Activated CD4-positive, alpha-beta T cell treated with anti-CD3 and anti-CD28 coated beads for 36 hours (primary cell): ENCODE measurements around the gene CYP1A1. TPM values are rescaled to one million over a fixed set of nuclear protein-coding genes. Genes with fewer than 3 reads are reported as not detected.

Experiments
- ATAC-seq: fragments of 200-7000 bp; cut with Tn5 transposase; one replicate; pipeline ENCODE4 v1.10.0; 2021; ENCODE audit warnings: mild to moderate bottlenecking, moderate library complexity
- CTCF ChIA-PET: fragments of 350-600 bp; sonication (Branson Sonifier 250); formaldehyde crosslinking; loops from one replicate; lab custom pipeline; 2021; ENCODE audit warnings: antibody characterized with exemption; lab: Charles Lee
- POLR2A ChIA-PET: fragments of 350-600 bp; sonication (Branson Sonifier 250); formaldehyde crosslinking; loops from one replicate; lab custom pipeline; 2021; ENCODE audit warnings: antibody characterized with exemption, inconsistent platforms; lab: Charles Lee
- DNase-seq: peaks from one replicate; pipeline ENCODE4 v3.0.0-alpha.2; 2020
- H3K27ac Mint-ChIP-seq: one replicate; pipeline ENCODE4 v1.8.0; 2021; ENCODE audit warnings: mixed read lengths
- H3K27me3 Mint-ChIP-seq: one replicate; pipeline ENCODE4 v1.8.0; 2021; ENCODE audit warnings: mixed read lengths
- H3K36me3 Mint-ChIP-seq: one replicate; pipeline ENCODE4 v1.8.0; 2021; ENCODE audit warnings: low read depth, mixed read lengths
- H3K4me1 Mint-ChIP-seq: one replicate; pipeline ENCODE4 v1.8.0; 2021; ENCODE audit warnings: mixed read lengths
- H3K4me3 Mint-ChIP-seq: one replicate; pipeline ENCODE4 v1.8.0; 2021; ENCODE audit warnings: mild to moderate bottlenecking, moderate library complexity, mixed read lengths
- H3K9me3 Mint-ChIP-seq: one replicate; pipeline ENCODE4 v1.8.0; 2021; ENCODE audit warnings: low read depth, mixed read lengths
- intact Hi-C, 2 experiments: fragments of 100-400 bp; cut with DNase I in 1 of 2; cut with micrococcal nuclease in 1 of 2; formaldehyde crosslinking; loops; one replicate each; pipeline versions ENCODE4 v1.14.2 to v1.15.1; 2022 to 2024; cut with DNase I, micrococcal nuclease
- total RNA-seq, 2 experiments: library from RNA; stranded (reverse); gene quantifications; one replicate each; pipeline ENCODE4 v1.2.3, GENCODE V29; 2021

Gene CYP1A1, protein sequence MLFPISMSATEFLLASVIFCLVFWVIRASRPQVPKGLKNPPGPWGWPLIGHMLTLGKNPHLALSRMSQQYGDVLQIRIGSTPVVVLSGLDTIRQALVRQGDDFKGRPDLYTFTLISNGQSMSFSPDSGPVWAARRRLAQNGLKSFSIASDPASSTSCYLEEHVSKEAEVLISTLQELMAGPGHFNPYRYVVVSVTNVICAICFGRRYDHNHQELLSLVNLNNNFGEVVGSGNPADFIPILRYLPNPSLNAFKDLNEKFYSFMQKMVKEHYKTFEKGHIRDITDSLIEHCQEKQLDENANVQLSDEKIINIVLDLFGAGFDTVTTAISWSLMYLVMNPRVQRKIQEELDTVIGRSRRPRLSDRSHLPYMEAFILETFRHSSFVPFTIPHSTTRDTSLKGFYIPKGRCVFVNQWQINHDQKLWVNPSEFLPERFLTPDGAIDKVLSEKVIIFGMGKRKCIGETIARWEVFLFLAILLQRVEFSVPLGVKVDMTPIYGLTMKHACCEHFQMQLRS
- total RNA-seq: 1 to 10 TPM; 2.0 to 2.2 TPM

- DNase-seq: peak; percentile 62
- CTCF ChIA-PET: interaction anchor here (0.6 to 2.6 kb wide), 8 partner anchors 22 to 730 kb away, joined by 3 to 12 read pairs (median 4); no protein-coding TSS in a partner anchor
- Mint-ChIP-seq H3K4me1 (peaks cover 13% of the 10 kb centered on the region), H3K27ac (no peak within 1 kb of the TSS), H3K4me3 (peak within 1 kb of the TSS; percentile 59), H3K9me3 (no peaks in the 10 kb centered on the region), H3K36me3 (no peaks in the 10 kb centered on the region), H3K27me3 (peaks cover 9% of the 10 kb centered on the region)
- intact Hi-C loops: no loop called here
- peak; percentile 49 for ATAC-seq
- POLR2A ChIA-PET: interaction anchor here (0.6 kb wide), 1 partner anchor 143 kb away, joined by 3 read pairs; no protein-coding TSS in a partner anchor
These were observed at the start of gene CYP1A1 for GRCh38 chr15:74725225-74725774. CYP1A1 (minus strand) TSS chr15:74725528; CDS start chr15:74723097, 2,431 bp downstream.

- ChIA-PET POLR2A (interaction anchor here (0.5 to 0.7 kb wide), 2 partner anchors 10 to 169 kb away, joined by 3 read pairs; no protein-coding TSS in a partner anchor), CTCF (interaction anchor here (0.7 to 20.2 kb wide), 7 partner anchors 14 to 176 kb away, joined by 3 to 743 read pairs (median 7); partner anchors contain the start of gene CSK)
- peak overlapping the region; percentile 42 for H3K27ac Mint-ChIP-seq
- H3K27me3 Mint-ChIP-seq: no peaks in the 10 kb centered on the region
- ATAC-seq: no peak
- no peaks in the 10 kb centered on the region for H3K36me3 Mint-ChIP-seq
- H3K4me1 Mint-ChIP-seq: peaks cover 58% of the 10 kb centered on the region
- H3K4me3 Mint-ChIP-seq: no peak overlapping the region
- DNase-seq: no peak
- no peaks in the 10 kb centered on the region for H3K9me3 Mint-ChIP-seq
- intact Hi-C loops: no loop called here
These were observed 48.5 kb upstream of the CYP1A1 start for GRCh38 chr15:74773731-74774252.

- POLR2A ChIA-PET: interaction anchor here (0.5 to 0.7 kb wide), 2 partner anchors 11 to 169 kb away, joined by 3 read pairs; no protein-coding TSS in a partner anchor
- no peak overlapping the region for H3K4me3 Mint-ChIP-seq
- ATAC-seq (no peak), DNase-seq (no peak)
- H3K27me3 Mint-ChIP-seq: no peaks in the 10 kb centered on the region
- peaks cover 57% of the 10 kb centered on the region for H3K4me1 Mint-ChIP-seq
- H3K36me3 Mint-ChIP-seq: no peaks in the 10 kb centered on the region
- intact Hi-C loops: no loop called here
- H3K27ac Mint-ChIP-seq: peak overlapping the region; percentile 38
- no peaks in the 10 kb centered on the region for H3K9me3 Mint-ChIP-seq
- CTCF ChIA-PET: interaction anchor here (1.9 to 20.2 kb wide), 5 partner anchors 14 to 177 kb away, joined by 7 to 743 read pairs (median 93); partner anchors contain the start of gene CSK
These were observed 48.0 kb upstream of the CYP1A1 start for GRCh38 chr15:74773329-74773728.

- Mint-ChIP-seq H3K9me3 (no peaks in the 10 kb centered on the region), H3K4me3 (no peak overlapping the region), H3K36me3 (no peaks in the 10 kb centered on the region), H3K27me3 (peaks cover 2% of the 10 kb centered on the region), H3K27ac (no peak overlapping the region), H3K4me1 (peaks cover 27% of the 10 kb centered on the region)
- ChIA-PET POLR2A (interaction anchor here (0.6 to 1.1 kb wide), 5 partner anchors 12 to 142 kb away, joined by 3 to 8 read pairs (median 4); no protein-coding TSS in a partner anchor), CTCF (interaction anchor here (0.5 to 20.2 kb wide), 35 partner anchors 8 to 399 kb away, joined by 3 to 743 read pairs (median 5); partner anchors contain the start of genes CSK, CYP1A1, FAM219B and ULK3)
- no peak for DNase-seq
- intact Hi-C loops: loop anchor here in 1 of 2 experiments (2.0 kb wide), 1 partner anchor 72 kb away; the partner anchor contains the start of gene ULK3
- ATAC-seq: no peak
These were observed 45.0 kb upstream of the CYP1A1 start for GRCh38 chr15:74770211-74770903.

- no peak overlapping the region for H3K27ac Mint-ChIP-seq
These were observed 44.2 kb upstream of the CYP1A1 start for GRCh38 chr15:74769463-74770025.

GRCh38 chr15:74768771-74769342 lies 43.5 kb upstream of the CYP1A1 start:
- Mint-ChIP-seq H3K27me3 (peaks cover 2% of the 10 kb centered on the region), H3K27ac (no peak overlapping the region), H3K36me3 (no peaks in the 10 kb centered on the region), H3K4me3 (no peak overlapping the region), H3K9me3 (no peaks in the 10 kb centered on the region), H3K4me1 (peaks cover 20% of the 10 kb centered on the region)
- intact Hi-C loops: loop anchor here (1.0 to 5.0 kb wide), 3 partner anchors 134 to 397 kb away; no protein-coding TSS in a partner anchor
- POLR2A ChIA-PET: interaction anchor here (0.6 to 1.1 kb wide), 3 partner anchors 20 to 135 kb away, joined by 3 to 4 read pairs (median 3); no protein-coding TSS in a partner anchor
- CTCF ChIA-PET: interaction anchor here (0.5 to 20.2 kb wide), 45 partner anchors 10 to 906 kb away, joined by 3 to 743 read pairs (median 4); partner anchors contain the start of genes CSK, CYP1A1, FAM219B and ULK3
- peak; percentile 83 for DNase-seq
- ATAC-seq: peak; percentile 45

More at GRCh38 chr15:74769463-74770025, 44.2 kb upstream of the CYP1A1 start:
- ATAC-seq: no peak
- H3K9me3 Mint-ChIP-seq: no peaks in the 10 kb centered on the region
- H3K27me3 Mint-ChIP-seq: peaks cover 2% of the 10 kb centered on the region
- no peaks in the 10 kb centered on the region for H3K36me3 Mint-ChIP-seq
- CTCF ChIA-PET: interaction anchor here (0.5 to 20.2 kb wide), 36 partner anchors 10 to 400 kb away, joined by 3 to 743 read pairs (median 5); partner anchors contain the start of genes CSK, CYP1A1, FAM219B and ULK3
- DNase-seq: no peak
- intact Hi-C loops: loop anchor here (1.0 to 5.0 kb wide), 4 partner anchors 73 to 397 kb away; partner anchors contain the start of gene ULK3 (in 1 of the 2)
- peaks cover 22% of the 10 kb centered on the region for H3K4me1 Mint-ChIP-seq
- POLR2A ChIA-PET: interaction anchor here (0.6 to 1.1 kb wide), 3 partner anchors 42 to 135 kb away, joined by 3 to 4 read pairs (median 4); no protein-coding TSS in a partner anchor
- H3K4me3 Mint-ChIP-seq: no peak overlapping the region

GRCh38 chr15:74768099-74768770 lies 42.9 kb upstream of the CYP1A1 start:
- Mint-ChIP-seq H3K4me1 (peaks cover 17% of the 10 kb centered on the region), H3K36me3 (no peaks in the 10 kb centered on the region), H3K4me3 (no peak overlapping the region), H3K9me3 (no peaks in the 10 kb centered on the region), H3K27ac (no peak overlapping the region), H3K27me3 (peaks cover 2% of the 10 kb centered on the region)
- ChIA-PET POLR2A (interaction anchor here (0.7 kb wide), 1 partner anchor 20 kb away, joined by 3 read pairs; no protein-coding TSS in a partner anchor), CTCF (interaction anchor here (0.6 to 20.2 kb wide), 31 partner anchors 11 to 907 kb away, joined by 3 to 743 read pairs (median 4); partner anchors contain the start of genes CSK, CYP1A1 and ULK3)
- DNase-seq: no peak
- no peak for ATAC-seq
- intact Hi-C loops: loop anchor here in 1 of 2 experiments (5.0 kb wide), 1 partner anchor 396 kb away; no protein-coding TSS in a partner anchor

GRCh38 chr15:74767167-74768098 lies 42.1 kb upstream of the CYP1A1 start:
- intact Hi-C loops: loop anchor here in 1 of 2 experiments (5.0 kb wide), 1 partner anchor 395 kb away; no protein-coding TSS in a partner anchor
- Mint-ChIP-seq H3K27me3 (peaks cover 4% of the 10 kb centered on the region), H3K4me3 (no peak overlapping the region), H3K9me3 (no peaks in the 10 kb centered on the region), H3K27ac (no peak overlapping the region), H3K36me3 (no peaks in the 10 kb centered on the region), H3K4me1 (peaks cover 17% of the 10 kb centered on the region)
- DNase-seq: no peak
- ChIA-PET CTCF (interaction anchor here (0.7 to 20.2 kb wide), 14 partner anchors 20 to 248 kb away, joined by 3 to 743 read pairs (median 5); partner anchors contain the start of gene CSK), POLR2A (no interaction called here)
- ATAC-seq: no peak
